Liver (tissue), 9 donors: ENCODE results near the gene INHBA. TPM values are rescaled to one million over a fixed set of nuclear protein-coding genes. Genes with fewer than 3 reads are reported as not detected.

Source experiments
- DNase-seq: peaks from one replicate; pipeline ENCODE4 v3.0.0-alpha.2; 2017; ENCODE audit warnings: low spot score
- H3K27ac ChIP-seq, 2 donors: one replicate each; pipeline ENCODE4 v1.7.0; 2013; ENCODE audit warnings: inconsistent platforms in 2 of 2, low read length in 2 of 2, control low read depth in 1 of 2, low read depth in 1 of 2, mild to moderate bottlenecking in 1 of 2
- H3K27me3 ChIP-seq, 4 donors: one replicate each; pipeline versions ENCODE4 v1.6.1 to v1.7.0; 2013; ENCODE audit warnings: low read length in 3 of 4, inconsistent platforms in 1 of 4, mild to moderate bottlenecking in 1 of 4, moderate library complexity in 1 of 4; ENCODE audit not compliant: control insufficient read depth in 4 of 4, insufficient read depth in 4 of 4
- H3K36me3 ChIP-seq, 4 donors: one replicate each; pipeline versions ENCODE4 v1.6.1 to v1.7.0; 2013; ENCODE audit warnings: low read length in 3 of 4, mild to moderate bottlenecking in 3 of 4, low read depth in 1 of 4, moderate library complexity in 1 of 4; ENCODE audit not compliant: control insufficient read depth in 4 of 4, insufficient read depth in 3 of 4
- H3K4me1 ChIP-seq, 4 donors: one replicate each; pipeline versions ENCODE4 v1.6.1 to v1.7.0; 2013; ENCODE audit warnings: low read length in 3 of 4, mild to moderate bottlenecking in 3 of 4, moderate library complexity in 1 of 4; ENCODE audit not compliant: control insufficient read depth in 4 of 4, insufficient read depth in 4 of 4
- H3K4me3 ChIP-seq, 3 donors: one replicate each; pipeline versions ENCODE4 v1.6.1 to v1.7.0; 2013; ENCODE audit warnings: low read length in 3 of 3, control low read depth in 1 of 3, low read depth in 1 of 3, mild to moderate bottlenecking in 1 of 3
- H3K9ac ChIP-seq, 2 donors: one replicate each; pipeline ENCODE4 v1.7.0; 2013; ENCODE audit warnings: low read length in 2 of 2, mild to moderate bottlenecking in 2 of 2, moderate library complexity in 2 of 2, control low read depth in 1 of 2, low read depth in 1 of 2
- H3K9me3 ChIP-seq, 4 donors: one replicate each; pipeline versions ENCODE4 v1.6.1 to v1.7.0; 2013; ENCODE audit warnings: low read length in 3 of 4; ENCODE audit not compliant: control insufficient read depth in 4 of 4
- EGR1 ChIP-seq, 2 donors: IDR thresholded peaks; 2 replicates each; pipeline ENCODE4 v1.6.1; 2016 to 2018; ENCODE audit warnings: antibody characterized with exemption in 2 of 2, low read depth in 2 of 2
- FOXA1 ChIP-seq: IDR thresholded peaks from 2 replicates; pipeline ENCODE4 v1.6.1; 2016; ENCODE audit warnings: antibody characterized with exemption
- HNF4G ChIP-seq: IDR thresholded peaks from 2 replicates; pipeline ENCODE4 v1.6.1; 2016; ENCODE audit warnings: antibody characterized with exemption
- JUND ChIP-seq, 2 donors: IDR thresholded peaks; 2 replicates each; pipeline ENCODE4 v1.6.1; 2016; ENCODE audit warnings: antibody characterized with exemption in 2 of 2
- NR2F2 ChIP-seq: IDR thresholded peaks from 2 replicates; pipeline ENCODE4 v1.6.1; 2016; ENCODE audit warnings: antibody characterized with exemption
- RXRA ChIP-seq, 2 donors: IDR thresholded peaks; 2 replicates each; pipeline ENCODE4 v1.6.1; 2017 to 2018; ENCODE audit warnings: antibody characterized with exemption in 2 of 2, mild to moderate bottlenecking in 1 of 2
- SP1 ChIP-seq: IDR thresholded peaks from 2 replicates; pipeline ENCODE4 v1.6.1; 2018; ENCODE audit warnings: antibody characterized with exemption, mild to moderate bottlenecking
- YY1 ChIP-seq: IDR thresholded peaks from 2 replicates; pipeline ENCODE4 v1.6.1; 2016; ENCODE audit warnings: antibody characterized with exemption, mild to moderate bottlenecking
- WGBS: extraction: QIAGEN DNeasy Blood & Tissue Kit; methylation state at CpG from one replicate; pipeline ENCODE4 v1.1.7; 2013; 5-methylcytosine and 5-hydroxymethylcytosine counted together
- polyA plus RNA-seq, 2 donors: library from polyadenylated mRNA; stranded (reverse) in 1 of 2; unstranded in 1 of 2; fragments of 200-250 nt in 1 of 2; fragments of >200 nt in 1 of 2; fragmentation: Nextera tagmentation in 1 of 2; extraction: Ambion mirVana in 1 of 2; gene quantifications; one replicate each; pipeline versions ENCODE4 v1.2.1 to v1.2.3, GENCODE V29; 2013 to 2015
- total RNA-seq, 2 donors: library from RNA; depleted of rRNA; stranded (reverse); fragments of >200 nt; gene quantifications; one replicate each; pipeline ENCODE4 v1.2.3, GENCODE V29; 2014
- TF ChIP-seq, protein P1 (sequence below): IDR thresholded peaks from 2 replicates; pipeline ENCODE4 v1.6.1; 2016; ENCODE audit warnings: antibody characterized with exemption, mild to moderate bottlenecking
- TF ChIP-seq, protein P2 (sequence below): IDR thresholded peaks from 2 replicates; pipeline ENCODE4 v1.6.1; 2016; ENCODE audit warnings: antibody characterized with exemption
- TF ChIP-seq, protein P3 (sequence below): IDR thresholded peaks from 2 replicates; pipeline ENCODE4 v1.6.1; 2016; ENCODE audit warnings: antibody characterized with exemption
- TF ChIP-seq, protein P4 (sequence below): fragments of 150-350 bp; IDR thresholded peaks from 2 replicates; pipeline ENCODE4 v1.5.1; 2017; ENCODE audit warnings: improper control_type of control experiment, low read depth, low read length; ENCODE audit not compliant: missing input control
- donor health status: healthy.
- donor health status: healthy.
- donor health status: healthy.
- donor health status: healthy.
- donor health status: healthy.

INHBA gene
- total and polyA plus RNA-seq, 4 donors, result 0.23 to 8.9 (median 3.0) TPM

DNA sequence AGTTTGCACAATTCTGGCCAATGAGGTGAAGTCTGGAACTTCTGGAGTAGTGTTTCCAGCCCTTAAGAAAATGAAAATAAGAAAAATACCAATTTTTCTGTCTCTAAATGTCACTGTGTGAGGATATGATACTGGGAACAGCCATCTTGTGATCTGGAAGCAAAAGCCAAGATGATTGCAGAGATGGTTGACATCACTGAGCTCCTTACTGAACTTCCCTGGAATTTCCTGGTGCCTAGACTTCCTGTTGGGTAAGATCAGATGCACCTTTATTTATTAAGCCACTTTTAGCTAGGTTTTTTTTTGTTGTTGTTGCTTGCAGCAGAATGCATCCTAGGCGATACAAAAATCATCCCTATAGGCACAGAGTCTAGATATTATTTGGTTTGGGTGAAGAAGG is 27.3 kb upstream of the INHBA start:
- Histone ChIP-seq H3K9me3 (no peaks in the 10 kb centered on the region), H3K27ac (no peak overlapping the region), H3K36me3 (no peaks in the 10 kb centered on the region), H3K4me1 (peaks cover 0 to 4% (median 0%) of the 10 kb centered on the region in 4 donors), H3K9ac (no peak overlapping the region), H3K27me3 (no peaks in the 10 kb centered on the region), H3K4me3 (no peak overlapping the region)
- DNase-seq, result no peak
- TF ChIP-seq, protein P1, sequence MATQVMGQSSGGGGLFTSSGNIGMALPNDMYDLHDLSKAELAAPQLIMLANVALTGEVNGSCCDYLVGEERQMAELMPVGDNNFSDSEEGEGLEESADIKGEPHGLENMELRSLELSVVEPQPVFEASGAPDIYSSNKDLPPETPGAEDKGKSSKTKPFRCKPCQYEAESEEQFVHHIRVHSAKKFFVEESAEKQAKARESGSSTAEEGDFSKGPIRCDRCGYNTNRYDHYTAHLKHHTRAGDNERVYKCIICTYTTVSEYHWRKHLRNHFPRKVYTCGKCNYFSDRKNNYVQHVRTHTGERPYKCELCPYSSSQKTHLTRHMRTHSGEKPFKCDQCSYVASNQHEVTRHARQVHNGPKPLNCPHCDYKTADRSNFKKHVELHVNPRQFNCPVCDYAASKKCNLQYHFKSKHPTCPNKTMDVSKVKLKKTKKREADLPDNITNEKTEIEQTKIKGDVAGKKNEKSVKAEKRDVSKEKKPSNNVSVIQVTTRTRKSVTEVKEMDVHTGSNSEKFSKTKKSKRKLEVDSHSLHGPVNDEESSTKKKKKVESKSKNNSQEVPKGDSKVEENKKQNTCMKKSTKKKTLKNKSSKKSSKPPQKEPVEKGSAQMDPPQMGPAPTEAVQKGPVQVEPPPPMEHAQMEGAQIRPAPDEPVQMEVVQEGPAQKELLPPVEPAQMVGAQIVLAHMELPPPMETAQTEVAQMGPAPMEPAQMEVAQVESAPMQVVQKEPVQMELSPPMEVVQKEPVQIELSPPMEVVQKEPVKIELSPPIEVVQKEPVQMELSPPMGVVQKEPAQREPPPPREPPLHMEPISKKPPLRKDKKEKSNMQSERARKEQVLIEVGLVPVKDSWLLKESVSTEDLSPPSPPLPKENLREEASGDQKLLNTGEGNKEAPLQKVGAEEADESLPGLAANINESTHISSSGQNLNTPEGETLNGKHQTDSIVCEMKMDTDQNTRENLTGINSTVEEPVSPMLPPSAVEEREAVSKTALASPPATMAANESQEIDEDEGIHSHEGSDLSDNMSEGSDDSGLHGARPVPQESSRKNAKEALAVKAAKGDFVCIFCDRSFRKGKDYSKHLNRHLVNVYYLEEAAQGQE, result no peak
- TF ChIP-seq, protein P2, sequence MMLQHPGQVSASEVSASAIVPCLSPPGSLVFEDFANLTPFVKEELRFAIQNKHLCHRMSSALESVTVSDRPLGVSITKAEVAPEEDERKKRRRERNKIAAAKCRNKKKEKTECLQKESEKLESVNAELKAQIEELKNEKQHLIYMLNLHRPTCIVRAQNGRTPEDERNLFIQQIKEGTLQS, result no peak
- TF ChIP-seq FOXA1 (no peak), EGR1 (IDR thresholded peaks at IDR 0.05; ENCODE audit: low read depth in 2 of 2) (no peak), RXRA (IDR thresholded peaks at IDR 0.05) (no peak), HNF4G (no peak), YY1 (no peak), JUND (IDR thresholded peaks at IDR 0.05) (no peak), SP1 (no peak), NR2F2 (no peak)
- TF ChIP-seq, protein P3, sequence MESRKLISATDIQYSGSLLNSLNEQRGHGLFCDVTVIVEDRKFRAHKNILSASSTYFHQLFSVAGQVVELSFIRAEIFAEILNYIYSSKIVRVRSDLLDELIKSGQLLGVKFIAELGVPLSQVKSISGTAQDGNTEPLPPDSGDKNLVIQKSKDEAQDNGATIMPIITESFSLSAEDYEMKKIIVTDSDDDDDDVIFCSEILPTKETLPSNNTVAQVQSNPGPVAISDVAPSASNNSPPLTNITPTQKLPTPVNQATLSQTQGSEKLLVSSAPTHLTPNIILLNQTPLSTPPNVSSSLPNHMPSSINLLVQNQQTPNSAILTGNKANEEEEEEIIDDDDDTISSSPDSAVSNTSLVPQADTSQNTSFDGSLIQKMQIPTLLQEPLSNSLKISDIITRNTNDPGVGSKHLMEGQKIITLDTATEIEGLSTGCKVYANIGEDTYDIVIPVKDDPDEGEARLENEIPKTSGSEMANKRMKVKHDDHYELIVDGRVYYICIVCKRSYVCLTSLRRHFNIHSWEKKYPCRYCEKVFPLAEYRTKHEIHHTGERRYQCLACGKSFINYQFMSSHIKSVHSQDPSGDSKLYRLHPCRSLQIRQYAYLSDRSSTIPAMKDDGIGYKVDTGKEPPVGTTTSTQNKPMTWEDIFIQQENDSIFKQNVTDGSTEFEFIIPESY, result no peak
- TF ChIP-seq, protein P4, sequence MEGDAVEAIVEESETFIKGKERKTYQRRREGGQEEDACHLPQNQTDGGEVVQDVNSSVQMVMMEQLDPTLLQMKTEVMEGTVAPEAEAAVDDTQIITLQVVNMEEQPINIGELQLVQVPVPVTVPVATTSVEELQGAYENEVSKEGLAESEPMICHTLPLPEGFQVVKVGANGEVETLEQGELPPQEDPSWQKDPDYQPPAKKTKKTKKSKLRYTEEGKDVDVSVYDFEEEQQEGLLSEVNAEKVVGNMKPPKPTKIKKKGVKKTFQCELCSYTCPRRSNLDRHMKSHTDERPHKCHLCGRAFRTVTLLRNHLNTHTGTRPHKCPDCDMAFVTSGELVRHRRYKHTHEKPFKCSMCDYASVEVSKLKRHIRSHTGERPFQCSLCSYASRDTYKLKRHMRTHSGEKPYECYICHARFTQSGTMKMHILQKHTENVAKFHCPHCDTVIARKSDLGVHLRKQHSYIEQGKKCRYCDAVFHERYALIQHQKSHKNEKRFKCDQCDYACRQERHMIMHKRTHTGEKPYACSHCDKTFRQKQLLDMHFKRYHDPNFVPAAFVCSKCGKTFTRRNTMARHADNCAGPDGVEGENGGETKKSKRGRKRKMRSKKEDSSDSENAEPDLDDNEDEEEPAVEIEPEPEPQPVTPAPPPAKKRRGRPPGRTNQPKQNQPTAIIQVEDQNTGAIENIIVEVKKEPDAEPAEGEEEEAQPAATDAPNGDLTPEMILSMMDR, result no peak
- 94% methylated on average over 1 of the region's 1 CpG for WGBS

DNA sequence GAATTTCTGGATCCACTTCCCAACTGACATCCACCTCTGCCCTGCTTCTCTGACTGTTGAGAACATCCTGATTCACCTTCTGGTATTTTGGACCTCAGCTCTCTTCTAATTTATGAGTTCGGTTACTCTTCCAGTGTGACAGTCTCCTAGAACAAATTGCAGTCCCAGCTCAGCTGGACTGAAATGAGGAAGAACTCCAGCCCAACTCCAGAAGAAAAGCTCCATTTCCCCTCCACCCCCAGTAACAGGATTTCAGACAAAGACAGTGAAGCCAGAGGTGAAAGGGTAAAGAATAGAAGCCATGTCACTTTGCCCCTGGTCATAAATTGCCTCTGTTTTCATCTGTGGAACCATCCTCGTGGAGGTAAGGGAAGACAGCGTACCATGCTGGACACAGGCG is 26.2 kb upstream of the INHBA start:
- Histone ChIP-seq H3K9me3 (no peaks in the 10 kb centered on the region), H3K27me3 (no peaks in the 10 kb centered on the region), H3K4me1 (peaks cover 0 to 4% (median 0%) of the 10 kb centered on the region in 4 donors), H3K27ac (no peak overlapping the region), H3K36me3 (no peaks in the 10 kb centered on the region), H3K9ac (no peak overlapping the region), H3K4me3 (no peak overlapping the region)
- TF ChIP-seq, protein P2, result no peak
- DNase-seq, result no peak
- 90% methylated on average over 4 of the region's 4 CpGs for WGBS
